ENCODE measurements around the gene TRPM2. TPM values are rescaled to one million over a fixed set of nuclear protein-coding genes. Genes with fewer than 3 reads are reported as not detected.
A peak's percentile ranks its signal among the peaks of the same experiment; 100 is the strongest.

The TRPM2 gene
- total and polyA plus RNA-seq, 2 of the 13 experiments (the other 11 are each of a cell fraction or from before 2014, with no cell fraction given), result 0.07 to 0.20 TPM

GRCh38 chr21:44456915-44457736 lies 103.7 kb downstream of the TRPM2 start (continued):
- no peak for TF ChIP-seq NKX3-1 (CRISPR knock-in tag; IDR thresholded peaks at IDR 0.05)
- TF ChIP-seq ZSCAN5A (CRISPR knock-in tag; IDR thresholded peaks at IDR 0.05; ENCODE audit: borderline replicate concordance), result no peak
- TF ChIP-seq, protein P1, sequence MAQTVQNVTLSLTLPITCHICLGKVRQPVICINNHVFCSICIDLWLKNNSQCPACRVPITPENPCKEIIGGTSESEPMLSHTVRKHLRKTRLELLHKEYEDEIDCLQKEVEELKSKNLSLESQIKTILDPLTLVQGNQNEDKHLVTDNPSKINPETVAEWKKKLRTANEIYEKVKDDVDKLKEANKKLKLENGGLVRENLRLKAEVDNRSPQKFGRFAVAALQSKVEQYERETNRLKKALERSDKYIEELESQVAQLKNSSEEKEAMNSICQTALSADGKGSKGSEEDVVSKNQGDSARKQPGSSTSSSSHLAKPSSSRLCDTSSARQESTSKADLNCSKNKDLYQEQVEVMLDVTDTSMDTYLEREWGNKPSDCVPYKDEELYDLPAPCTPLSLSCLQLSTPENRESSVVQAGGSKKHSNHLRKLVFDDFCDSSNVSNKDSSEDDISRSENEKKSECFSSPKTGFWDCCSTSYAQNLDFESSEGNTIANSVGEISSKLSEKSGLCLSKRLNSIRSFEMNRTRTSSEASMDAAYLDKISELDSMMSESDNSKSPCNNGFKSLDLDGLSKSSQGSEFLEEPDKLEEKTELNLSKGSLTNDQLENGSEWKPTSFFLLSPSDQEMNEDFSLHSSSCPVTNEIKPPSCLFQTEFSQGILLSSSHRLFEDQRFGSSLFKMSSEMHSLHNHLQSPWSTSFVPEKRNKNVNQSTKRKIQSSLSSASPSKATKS (CRISPR knock-in tag; IDR thresholded peaks at IDR 0.05), result no peak
- no peak for TF ChIP-seq DNMT3B (CRISPR knock-in tag; conservative IDR thresholded peaks at IDR 0.05)
- no peak for TF ChIP-seq ZEB1 (IDR thresholded peaks at IDR 0.05; ENCODE audit: insufficient replicate concordance, low read depth)
- TF ChIP-seq ZBTB38 (CRISPR knock-in tag; IDR thresholded peaks at IDR 0.05), result peak; percentile 73
- TF ChIP-seq ZBTB42 (CRISPR knock-in tag; IDR thresholded peaks at IDR 0.05), result no peak
- TF ChIP-seq ARNT2 (CRISPR knock-in tag; IDR thresholded peaks at IDR 0.05; ENCODE audit: low read depth), result no peak
- TF ChIP-seq RELA (CRISPR knock-in tag; IDR thresholded peaks at IDR 0.05), result no peak
- TF ChIP-seq ZNF784 (CRISPR knock-in tag; IDR thresholded peaks at IDR 0.05; ENCODE audit: borderline replicate concordance), result no peak
- TF ChIP-seq HIC2 (CRISPR knock-in tag; IDR thresholded peaks at IDR 0.05; ENCODE audit: low read depth), result peak; percentile 3; the same call in 1 of the 2 replicates
- no peak for TF ChIP-seq GMEB2 (CRISPR knock-in tag; IDR thresholded peaks at IDR 0.05; ENCODE audit: low read depth)
- TF ChIP-seq ETV6 (CRISPR knock-in tag; conservative IDR thresholded peaks at IDR 0.05), result no peak
- TF ChIP-seq, protein P2, sequence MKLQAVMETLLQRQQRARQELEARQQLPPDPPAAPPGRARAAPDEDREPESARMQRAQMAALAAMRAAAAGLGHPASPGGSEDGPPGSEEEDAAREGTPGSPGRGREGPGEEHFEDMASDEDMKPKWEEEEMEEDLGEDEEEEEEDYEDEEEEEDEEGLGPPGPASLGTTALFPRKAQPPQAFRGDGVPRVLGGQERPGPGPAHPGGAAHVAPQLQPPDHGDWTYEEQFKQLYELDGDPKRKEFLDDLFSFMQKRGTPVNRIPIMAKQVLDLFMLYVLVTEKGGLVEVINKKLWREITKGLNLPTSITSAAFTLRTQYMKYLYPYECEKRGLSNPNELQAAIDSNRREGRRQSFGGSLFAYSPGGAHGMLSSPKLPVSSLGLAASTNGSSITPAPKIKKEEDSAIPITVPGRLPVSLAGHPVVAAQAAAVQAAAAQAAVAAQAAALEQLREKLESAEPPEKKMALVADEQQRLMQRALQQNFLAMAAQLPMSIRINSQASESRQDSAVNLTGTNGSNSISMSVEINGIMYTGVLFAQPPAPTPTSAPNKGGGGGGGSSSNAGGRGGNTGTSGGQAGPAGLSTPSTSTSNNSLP (IDR thresholded peaks at IDR 0.05; ENCODE audit: low read depth, low read length), result 0 out of 2 replicates have a peak, but pooled peaks have one; percentile 0
- TF ChIP-seq, protein P3, sequence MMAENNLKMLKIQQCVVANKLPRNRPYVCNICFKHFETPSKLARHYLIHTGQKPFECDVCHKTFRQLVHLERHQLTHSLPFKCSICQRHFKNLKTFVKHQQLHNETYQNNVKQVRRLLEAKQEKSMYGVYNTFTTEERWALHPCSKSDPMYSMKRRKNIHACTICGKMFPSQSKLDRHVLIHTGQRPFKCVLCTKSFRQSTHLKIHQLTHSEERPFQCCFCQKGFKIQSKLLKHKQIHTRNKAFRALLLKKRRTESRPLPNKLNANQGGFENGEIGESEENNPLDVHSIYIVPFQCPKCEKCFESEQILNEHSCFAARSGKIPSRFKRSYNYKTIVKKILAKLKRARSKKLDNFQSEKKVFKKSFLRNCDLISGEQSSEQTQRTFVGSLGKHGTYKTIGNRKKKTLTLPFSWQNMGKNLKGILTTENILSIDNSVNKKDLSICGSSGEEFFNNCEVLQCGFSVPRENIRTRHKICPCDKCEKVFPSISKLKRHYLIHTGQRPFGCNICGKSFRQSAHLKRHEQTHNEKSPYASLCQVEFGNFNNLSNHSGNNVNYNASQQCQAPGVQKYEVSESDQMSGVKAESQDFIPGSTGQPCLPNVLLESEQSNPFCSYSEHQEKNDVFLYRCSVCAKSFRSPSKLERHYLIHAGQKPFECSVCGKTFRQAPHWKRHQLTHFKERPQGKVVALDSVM (CRISPR knock-in tag; IDR thresholded peaks at IDR 0.05), result no peak

All from HepG2 (cell line).